Measurements from ENCODE around the gene PLCH2.

PLCH2 gene, protein sequence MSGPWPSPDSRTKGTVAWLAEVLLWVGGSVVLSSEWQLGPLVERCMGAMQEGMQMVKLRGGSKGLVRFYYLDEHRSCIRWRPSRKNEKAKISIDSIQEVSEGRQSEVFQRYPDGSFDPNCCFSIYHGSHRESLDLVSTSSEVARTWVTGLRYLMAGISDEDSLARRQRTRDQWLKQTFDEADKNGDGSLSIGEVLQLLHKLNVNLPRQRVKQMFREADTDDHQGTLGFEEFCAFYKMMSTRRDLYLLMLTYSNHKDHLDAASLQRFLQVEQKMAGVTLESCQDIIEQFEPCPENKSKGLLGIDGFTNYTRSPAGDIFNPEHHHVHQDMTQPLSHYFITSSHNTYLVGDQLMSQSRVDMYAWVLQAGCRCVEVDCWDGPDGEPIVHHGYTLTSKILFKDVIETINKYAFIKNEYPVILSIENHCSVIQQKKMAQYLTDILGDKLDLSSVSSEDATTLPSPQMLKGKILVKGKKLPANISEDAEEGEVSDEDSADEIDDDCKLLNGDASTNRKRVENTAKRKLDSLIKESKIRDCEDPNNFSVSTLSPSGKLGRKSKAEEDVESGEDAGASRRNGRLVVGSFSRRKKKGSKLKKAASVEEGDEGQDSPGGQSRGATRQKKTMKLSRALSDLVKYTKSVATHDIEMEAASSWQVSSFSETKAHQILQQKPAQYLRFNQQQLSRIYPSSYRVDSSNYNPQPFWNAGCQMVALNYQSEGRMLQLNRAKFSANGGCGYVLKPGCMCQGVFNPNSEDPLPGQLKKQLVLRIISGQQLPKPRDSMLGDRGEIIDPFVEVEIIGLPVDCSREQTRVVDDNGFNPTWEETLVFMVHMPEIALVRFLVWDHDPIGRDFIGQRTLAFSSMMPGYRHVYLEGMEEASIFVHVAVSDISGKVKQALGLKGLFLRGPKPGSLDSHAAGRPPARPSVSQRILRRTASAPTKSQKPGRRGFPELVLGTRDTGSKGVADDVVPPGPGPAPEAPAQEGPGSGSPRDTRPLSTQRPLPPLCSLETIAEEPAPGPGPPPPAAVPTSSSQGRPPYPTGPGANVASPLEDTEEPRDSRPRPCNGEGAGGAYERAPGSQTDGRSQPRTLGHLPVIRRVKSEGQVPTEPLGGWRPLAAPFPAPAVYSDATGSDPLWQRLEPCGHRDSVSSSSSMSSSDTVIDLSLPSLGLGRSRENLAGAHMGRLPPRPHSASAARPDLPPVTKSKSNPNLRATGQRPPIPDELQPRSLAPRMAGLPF (N-terminal part only)

DNA sequence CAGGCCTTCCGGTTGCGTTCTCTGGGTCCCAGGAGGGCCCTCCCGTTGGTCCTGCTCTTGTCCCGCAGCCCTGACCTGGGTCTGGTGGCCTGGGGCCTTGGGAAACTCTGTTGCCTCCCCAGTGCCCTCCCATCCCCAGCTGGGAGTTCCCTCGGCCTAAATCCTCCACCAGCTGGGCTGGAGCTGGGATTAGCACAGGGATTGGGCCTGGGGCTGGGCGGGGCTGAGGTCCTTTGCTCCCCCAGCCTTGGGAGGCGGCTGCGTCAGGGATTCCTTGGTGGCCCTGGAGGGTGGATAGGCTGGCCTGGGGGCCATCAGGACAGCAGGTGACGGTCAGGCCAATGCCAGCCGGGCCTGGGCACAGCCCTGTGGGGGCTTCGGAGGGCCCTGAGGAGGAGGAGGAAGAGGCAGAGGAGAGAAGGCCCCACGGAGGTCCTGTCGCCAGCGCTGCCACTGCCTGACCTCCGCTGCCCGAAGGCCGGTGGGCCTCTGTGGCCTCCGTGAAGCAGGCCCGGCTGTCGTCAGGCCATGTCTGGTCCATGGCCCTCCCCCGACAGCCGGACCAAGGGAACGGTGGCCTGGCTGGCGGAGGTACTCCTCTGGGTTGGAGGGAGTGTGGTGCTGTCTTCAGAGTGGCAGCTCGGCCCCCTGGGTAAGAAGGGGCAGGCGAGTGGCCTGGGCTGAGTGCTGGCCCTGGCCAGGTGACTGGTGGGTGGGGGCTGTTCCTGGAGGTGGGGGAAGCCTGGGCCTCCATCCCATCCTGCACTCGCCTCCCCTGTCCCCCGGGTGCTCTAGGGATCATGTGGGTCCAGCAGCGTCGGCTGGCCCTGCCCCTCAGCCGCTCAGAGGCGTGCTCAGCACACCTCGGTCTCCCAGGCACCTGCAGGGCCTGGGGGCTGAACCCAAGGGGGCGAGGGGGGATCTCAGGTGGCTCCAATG is at the start of gene PLCH2:
TSS of gene PLCH2 (plus strand) at position 229 of the 939 bp plus-strand sequence. CDS start at position 529, 300 bp downstream.
- DNase-seq (ENCODE audit: low spot score): no peak

GRCh38 chr1:2426540-2426939 is 49.5 kb upstream of the PLCH2 start:
- no peak for DNase-seq (ENCODE audit: low spot score)

GRCh38 chr1:2427051-2427450 is 49.0 kb upstream of the PLCH2 start:
- no peak for DNase-seq (ENCODE audit: low spot score)

DNA sequence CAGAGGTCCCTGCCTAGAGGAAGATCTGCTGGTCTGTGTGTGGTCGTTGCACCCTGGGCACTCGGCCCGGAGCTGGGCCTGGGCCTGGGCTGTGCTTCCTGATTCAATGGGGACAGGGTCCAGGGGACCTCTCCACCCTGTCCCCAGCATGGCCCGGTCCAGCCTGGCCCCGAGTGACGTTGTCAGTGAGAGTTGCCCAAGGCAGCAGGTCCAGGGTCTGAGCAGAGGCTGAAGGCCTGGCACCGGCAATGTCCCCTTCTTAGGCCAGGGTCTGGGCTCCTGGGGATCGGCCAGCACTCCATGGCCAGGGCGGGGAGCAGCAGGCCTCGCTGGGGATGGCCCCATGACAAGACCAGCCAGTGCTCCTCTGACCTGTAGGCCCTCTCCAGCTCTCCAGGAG is 48.1 kb upstream of the PLCH2 start:
- no peak for DNase-seq (ENCODE audit: low spot score)

- DNase-seq (ENCODE audit: low spot score): no peak
Observed at GRCh38 chr1:2428490-2428889, 47.6 kb upstream of the PLCH2 start.

GRCh38 chr1:2429780-2430591 is 46.1 kb upstream of the PLCH2 start:
- peak; percentile 40 for DNase-seq (ENCODE audit: low spot score)

- no peak for DNase-seq (ENCODE audit: low spot score)
Observed at GRCh38 chr1:2430592-2430973, 45.5 kb upstream of the PLCH2 start.

DNA sequence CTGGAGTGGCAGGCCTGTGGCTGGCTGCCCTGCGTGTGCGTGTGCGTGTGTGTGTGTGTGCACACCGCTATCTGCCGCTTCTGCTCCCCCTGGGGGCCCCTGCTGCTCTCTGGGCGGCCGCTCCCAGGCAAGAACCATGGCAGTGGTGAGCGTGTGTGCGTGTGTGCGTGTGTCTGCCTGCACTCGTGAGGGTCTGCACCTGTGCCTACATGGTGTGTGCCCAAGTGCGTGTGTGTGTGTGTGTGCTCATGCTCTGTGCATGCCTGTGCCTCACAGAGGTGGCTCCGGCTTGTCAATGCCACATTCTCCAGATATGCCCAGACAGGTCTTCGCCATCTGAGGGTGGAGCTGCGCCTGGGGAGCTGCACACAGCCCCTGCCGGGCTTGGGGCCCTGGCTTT is 45.0 kb upstream of the PLCH2 start:
- no peak for DNase-seq (ENCODE audit: low spot score)

GRCh38 chr1:2431518-2431917 is 44.6 kb upstream of the PLCH2 start:
- no peak for DNase-seq (ENCODE audit: low spot score)

DNA sequence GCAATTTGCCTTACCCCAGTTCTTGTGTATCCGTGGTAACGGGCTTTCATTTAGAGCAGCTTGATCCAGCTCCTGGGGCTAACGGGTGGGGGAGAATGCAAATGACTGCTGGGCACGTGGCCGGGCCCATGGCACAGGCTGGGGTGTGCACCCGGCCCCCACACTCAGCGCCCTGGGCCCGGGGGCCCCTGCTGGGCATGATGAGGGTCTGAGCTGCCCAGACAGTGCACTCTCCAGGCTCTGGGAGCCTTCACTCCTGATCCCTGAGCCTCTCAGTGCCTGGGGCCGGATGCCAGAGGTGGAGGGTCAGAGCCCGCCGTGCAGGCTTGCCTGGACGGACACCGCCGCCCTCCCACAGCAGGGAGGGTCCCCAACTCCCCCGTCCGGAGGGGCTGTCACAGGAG is 43.6 kb upstream of the PLCH2 start:
- DNase-seq (ENCODE audit: low spot score): no peak

DNA sequence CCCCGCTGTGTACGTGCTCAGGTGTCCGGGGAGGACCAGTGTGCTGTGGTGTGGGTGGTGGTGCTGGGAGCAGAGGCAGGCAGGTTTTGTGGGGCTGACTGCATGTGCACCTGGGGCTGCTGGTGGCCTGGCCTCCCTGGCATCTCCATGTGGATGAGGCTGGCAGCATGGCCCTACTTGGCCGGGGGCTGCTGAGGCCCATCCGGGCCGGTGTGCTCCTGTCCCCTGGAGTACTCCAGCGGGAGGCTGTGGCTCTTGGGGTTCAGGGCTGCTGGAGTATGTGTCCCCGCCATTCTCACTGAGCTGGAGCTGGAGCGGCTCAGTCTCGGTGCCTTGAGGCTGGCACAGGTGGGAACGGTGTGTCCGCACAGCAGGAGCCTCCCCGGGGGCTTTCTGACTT is 42.9 kb upstream of the PLCH2 start:
- no peak for DNase-seq (ENCODE audit: low spot score)

GRCh38 chr1:2433936-2434655 is 42.0 kb upstream of the PLCH2 start:
- DNase-seq (ENCODE audit: low spot score): no peak

DNA sequence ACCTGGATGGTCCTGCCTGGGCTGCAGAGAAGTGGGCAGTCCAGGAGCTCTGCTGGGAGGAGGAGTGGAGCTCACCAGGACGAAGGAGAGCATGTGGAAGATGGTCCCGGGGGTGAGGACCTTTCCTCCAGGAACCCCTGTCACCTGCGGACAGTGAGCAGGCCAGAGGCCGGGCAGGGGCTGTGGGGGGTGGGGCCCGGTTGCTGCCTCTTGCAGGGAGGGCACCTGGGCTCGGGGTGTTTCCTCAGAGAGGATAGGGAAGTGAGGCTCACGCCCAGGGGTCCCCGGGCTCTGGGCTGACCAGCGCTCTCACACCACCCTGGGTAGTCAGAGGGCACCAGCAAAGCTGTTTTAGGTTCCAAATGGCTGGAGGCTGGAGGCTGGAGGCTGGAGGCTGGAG is 41.0 kb upstream of the PLCH2 start:
- no peak for DNase-seq (ENCODE audit: low spot score)

DNA sequence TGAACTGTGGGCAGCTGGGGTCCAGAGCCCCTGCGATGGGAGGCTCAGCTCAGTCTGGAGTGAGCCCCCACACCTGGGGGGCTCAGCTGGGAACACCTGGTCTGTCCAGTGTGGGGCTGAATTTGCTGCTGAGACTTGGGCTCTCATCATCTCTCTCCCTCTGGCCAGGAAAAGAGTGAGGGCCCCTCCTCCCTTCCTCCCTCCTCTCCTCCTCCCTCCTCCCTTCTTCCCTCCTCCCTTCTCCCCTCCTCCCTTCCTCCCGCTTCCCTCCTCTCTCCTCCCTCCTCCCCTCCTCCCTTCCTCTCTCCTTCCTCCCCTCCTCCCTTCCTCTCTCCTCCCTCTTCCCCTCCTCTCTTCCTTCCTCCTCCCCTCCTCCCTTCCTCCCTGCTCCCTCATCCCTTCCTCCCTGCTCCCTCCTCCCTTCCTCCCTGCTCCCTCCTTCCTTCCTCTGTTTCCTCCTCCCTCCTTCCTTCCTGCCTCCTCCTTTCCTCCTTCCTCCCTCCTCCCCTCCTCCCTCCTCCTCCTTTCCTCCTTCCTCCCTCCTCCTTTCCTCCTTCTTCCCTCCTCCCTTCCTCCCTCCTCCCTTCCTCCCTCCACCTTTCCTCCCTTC is 40.2 kb upstream of the PLCH2 start:
- DNase-seq (ENCODE audit: low spot score): no peak

DNA sequence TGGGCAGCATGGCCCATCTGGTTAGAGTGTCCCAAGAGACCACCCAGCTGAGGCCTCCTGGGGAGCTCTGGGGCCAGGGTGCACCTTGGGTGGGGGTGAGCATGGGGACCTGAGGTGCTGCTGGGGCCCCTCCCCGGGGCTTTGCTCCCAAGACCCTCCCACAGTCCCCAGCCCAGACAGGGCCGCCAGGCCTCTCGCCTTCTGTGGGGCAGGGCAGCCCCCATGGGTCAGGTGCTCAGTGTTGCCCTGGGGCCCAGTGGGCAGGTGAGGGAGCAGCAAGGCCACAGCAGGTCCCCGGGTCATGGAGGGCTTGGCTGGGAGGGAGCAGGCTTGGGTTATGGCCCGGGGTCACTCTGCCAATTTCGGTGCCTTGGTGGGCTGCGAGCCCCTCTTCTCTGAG is 39.2 kb upstream of the PLCH2 start:
- DNase-seq (ENCODE audit: low spot score): no peak

- no peak for DNase-seq (ENCODE audit: low spot score)
Observed at GRCh38 chr1:2437617-2438016, 38.5 kb upstream of the PLCH2 start.

GRCh38 chr1:2438038-2438437 is 38.1 kb upstream of the PLCH2 start:
- DNase-seq (ENCODE audit: low spot score): no peak

- no peak for DNase-seq (ENCODE audit: low spot score)
Observed at GRCh38 chr1:2438641-2439040, 37.4 kb upstream of the PLCH2 start.

- no peak for DNase-seq (ENCODE audit: low spot score)
Observed at GRCh38 chr1:2439369-2439768, 36.7 kb upstream of the PLCH2 start.
